ENCODE data around the gene NAALADL1.
A peak's percentile ranks its signal among the peaks of the same experiment; 100 is the strongest.

NAALADL1 gene

DNA sequence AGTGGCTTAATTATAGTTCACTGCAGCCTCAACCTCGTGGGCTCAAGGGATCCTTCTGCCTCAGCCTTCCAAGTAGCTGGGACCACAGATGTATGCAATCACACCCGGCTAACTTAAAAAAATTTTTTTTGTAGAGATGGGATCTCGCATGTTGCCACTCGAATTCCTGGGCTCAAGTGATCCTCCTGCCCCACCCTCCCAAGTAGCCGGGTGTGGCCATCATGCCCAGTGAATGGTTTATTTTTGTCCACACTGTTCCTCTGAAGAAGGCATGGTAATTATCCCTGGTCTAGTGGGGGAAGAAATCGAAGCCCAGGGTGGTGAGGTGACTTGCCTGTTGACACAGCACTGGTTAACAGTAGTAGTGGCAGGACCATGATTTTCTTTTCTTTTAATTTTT, 15.5 kb downstream of the NAALADL1 start:
- no peak overlapping the region for H3K4me3 ChIP-seq (ENCODE audit: low read length)
- no peak for TF ChIP-seq CTCF (conservative IDR thresholded peaks at IDR 0.05; ENCODE audit: low read length)
- no peak for DNase-seq (ENCODE audit: low read depth)

GRCh38 chr11:65040847-65041622, 17.3 kb downstream of the NAALADL1 start, which contains the start of gene SAC3D1:
SAC3D1 (plus strand) TSS chr11:65041210; CDS start chr11:65041293, 83 bp downstream.
- TF ChIP-seq CTCF (conservative IDR thresholded peaks at IDR 0.05; ENCODE audit: low read length): no peak
- DNase-seq (ENCODE audit: low read depth): peak; percentile 91
- H3K4me3 ChIP-seq (ENCODE audit: low read length): peak within 1 kb of the TSS; percentile 70

GRCh38 chr11:65040520-65040846, 17.9 kb downstream of the NAALADL1 start:
- TF ChIP-seq CTCF (conservative IDR thresholded peaks at IDR 0.05; ENCODE audit: low read length): no peak

DNA sequence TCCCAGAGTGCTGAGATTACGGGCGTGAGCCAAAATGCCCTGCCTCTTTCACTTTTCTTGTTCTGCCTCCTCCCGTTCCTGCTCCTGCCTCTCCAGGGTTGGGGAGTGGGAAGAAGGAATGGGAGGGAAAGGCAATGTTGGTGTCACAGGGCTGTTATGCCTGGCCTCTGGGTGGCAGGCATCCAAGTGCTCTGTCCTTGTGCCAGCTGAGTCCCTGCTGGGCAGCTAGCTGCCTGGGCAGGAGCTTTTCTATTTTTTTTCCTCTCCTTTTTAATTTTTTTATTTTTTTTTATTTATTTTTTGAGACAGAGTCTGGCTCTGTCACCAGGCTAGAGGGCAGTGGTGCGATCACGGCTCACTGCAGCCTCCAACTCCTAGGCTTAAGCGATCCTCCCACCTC, 21.4 kb downstream of the NAALADL1 start:
- DNase-seq (ENCODE audit: low read depth): no peak
- H3K4me3 ChIP-seq (ENCODE audit: low read length): no peak overlapping the region
- no peak for TF ChIP-seq CTCF (conservative IDR thresholded peaks at IDR 0.05; ENCODE audit: low read length)

More at GRCh38 chr11:65040520-65040846, 17.9 kb downstream of the NAALADL1 start:
- DNase-seq (ENCODE audit: low read depth): no peak
- peak overlapping the region; percentile 70 for H3K4me3 ChIP-seq (ENCODE audit: low read length)

GRCh38 chr11:65035579-65035978, 22.8 kb downstream of the NAALADL1 start:
- H3K4me3 ChIP-seq (ENCODE audit: low read length): no peak overlapping the region
- no peak for DNase-seq (ENCODE audit: low read depth)
- no peak for TF ChIP-seq CTCF (conservative IDR thresholded peaks at IDR 0.05; ENCODE audit: low read length)

DNA sequence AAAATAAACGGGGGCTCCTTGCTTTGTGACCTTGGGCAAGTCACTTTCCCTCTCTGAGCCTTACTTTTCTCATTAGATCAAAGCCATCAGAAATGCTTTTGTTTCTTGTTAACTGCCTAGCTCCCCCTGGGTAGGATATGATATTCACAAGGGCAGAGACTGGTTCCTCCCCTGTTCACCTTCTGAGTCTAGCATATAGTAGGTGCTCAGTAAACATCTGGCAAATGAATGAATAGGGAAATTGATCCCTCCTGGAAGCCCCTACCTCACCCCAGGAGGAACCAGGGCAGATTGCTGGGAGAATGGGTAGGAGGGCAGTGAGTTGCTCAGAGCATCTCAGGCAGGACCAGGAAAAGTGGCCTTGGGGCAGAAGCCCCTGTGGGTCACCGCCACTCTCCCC, 23.9 kb downstream of the NAALADL1 start:
- H3K4me3 ChIP-seq (ENCODE audit: low read length): no peak overlapping the region
- TF ChIP-seq CTCF (conservative IDR thresholded peaks at IDR 0.05; ENCODE audit: low read length): no peak

GRCh38 chr11:65032216-65032615, 26.1 kb downstream of the NAALADL1 start:
- no peak for TF ChIP-seq CTCF (conservative IDR thresholded peaks at IDR 0.05; ENCODE audit: low read length)
- no peak for DNase-seq (ENCODE audit: low read depth)

More for the DNA sequence above, 23.9 kb downstream of the NAALADL1 start:
- no peak for DNase-seq (ENCODE audit: low read depth)

More at GRCh38 chr11:65032216-65032615, 26.1 kb downstream of the NAALADL1 start:
- H3K4me3 ChIP-seq (ENCODE audit: low read length): no peak overlapping the region
